ENCODE results near the gene GATAD2A.

Gene GATAD2A

DNA sequence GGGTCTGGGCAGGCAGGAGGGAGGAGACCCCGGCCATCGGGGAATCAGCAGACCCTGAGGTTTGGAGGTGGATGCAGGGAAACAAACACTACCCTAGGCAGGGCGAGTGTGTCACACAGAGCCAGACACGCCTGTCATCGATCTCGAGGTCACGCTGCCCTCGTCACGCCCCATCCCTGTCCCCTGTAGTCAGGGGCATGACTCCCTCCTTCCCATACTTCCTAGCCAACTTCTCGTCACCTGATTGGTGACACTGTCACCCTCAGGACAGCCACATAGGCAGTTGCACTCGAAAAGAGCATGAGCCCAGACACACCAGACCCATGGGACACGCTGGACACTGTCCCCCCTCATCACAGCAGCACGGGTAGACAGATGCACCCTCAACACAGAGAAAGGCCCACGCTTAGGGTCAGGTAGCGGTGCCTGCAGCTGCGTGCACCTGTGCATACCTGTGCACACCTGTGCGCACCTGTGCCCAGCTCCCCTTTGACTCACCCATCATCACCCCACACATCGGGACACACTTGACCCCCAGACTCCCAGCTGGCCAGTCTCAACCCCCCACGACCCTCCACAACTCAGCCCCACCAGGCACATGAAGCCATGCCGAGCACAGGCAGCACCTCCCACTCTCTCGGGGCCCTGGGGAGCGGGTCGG, 144.5 kb downstream of the GATAD2A start:
- DNase-seq: no peak

DNA sequence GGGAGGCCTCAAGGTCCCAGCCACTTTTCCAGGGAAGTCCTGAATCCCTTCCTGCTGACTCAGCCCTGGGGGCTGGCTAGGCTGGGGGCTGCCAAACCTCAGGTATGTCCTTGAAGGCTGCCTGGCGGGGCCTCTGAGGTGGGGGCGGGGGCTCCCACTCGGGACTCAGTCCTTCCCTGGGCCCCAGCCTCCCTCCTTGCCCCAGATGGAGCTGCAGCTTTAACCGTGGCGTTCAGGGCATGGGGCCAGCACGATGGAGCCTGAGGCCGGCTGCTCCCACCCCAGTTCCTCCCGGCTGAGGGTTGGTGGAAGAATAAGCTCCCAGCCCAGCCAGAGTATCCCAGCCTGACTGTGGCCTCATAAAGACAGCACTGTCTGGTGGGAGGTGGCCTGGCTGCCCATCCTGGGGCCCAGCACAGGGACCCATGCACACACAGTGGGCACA, 145.0 kb downstream of the GATAD2A start:
- DNase-seq: no peak

DNA sequence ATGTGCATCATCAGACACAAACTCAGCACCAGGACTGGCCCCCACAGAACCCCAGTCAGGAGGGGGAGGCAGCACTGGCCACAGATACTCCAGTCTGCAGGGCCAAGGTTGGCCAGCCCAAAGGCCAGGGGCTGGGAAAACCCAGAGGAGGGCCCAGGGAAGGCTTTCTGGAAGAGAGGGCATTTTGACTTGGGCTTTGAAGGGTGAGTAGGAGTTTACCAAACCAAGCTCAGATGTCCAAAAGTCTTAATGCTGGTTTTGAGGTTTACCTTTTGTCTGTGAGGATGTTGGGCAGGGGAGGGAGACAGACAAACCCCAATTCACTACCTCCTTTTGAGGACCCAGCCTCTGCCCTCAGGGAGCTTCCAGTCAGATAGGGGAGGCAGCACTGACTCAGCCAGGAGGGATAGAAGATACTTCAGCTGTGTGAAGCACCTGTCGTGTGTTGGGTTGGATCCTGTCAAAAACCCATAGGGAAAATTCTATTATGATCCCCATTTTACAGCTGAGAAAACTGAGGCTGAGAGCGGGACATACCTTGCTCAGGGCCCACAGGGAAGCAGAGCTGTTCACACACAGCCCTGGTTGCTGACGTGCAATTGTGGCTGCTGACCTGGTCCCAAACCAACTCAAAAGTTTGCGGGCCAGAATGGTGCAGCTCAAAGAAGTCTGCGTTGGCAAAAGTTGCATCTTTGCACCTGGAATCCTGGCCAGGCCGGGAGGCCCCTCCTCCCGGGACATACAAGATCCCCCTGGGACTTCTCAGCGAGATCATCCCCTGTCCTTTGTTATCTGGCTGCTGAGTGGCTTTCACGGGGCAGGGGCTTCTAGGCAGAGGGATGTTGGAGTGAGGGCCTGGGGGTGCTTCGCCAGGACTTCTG, 145.7 kb downstream of the GATAD2A start:
- DNase-seq: no peak

DNA sequence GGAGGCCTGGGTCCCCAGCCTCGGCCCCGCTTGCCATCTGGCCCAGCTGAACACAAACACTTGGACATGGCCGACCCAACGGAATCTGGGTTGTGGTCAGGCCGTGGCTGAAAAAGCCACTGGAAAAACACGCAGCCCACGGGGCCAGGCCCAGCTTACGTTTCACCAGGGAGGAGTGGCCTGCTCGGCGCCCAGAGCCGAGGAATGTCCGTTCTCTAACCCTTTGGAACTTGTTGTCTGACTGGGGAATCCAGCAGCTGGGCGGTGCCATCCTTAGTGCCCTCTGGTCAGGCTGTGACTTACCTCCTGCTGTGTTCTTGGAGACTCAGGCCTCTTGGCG, 146.3 kb downstream of the GATAD2A start:
- DNase-seq: no peak

DNA sequence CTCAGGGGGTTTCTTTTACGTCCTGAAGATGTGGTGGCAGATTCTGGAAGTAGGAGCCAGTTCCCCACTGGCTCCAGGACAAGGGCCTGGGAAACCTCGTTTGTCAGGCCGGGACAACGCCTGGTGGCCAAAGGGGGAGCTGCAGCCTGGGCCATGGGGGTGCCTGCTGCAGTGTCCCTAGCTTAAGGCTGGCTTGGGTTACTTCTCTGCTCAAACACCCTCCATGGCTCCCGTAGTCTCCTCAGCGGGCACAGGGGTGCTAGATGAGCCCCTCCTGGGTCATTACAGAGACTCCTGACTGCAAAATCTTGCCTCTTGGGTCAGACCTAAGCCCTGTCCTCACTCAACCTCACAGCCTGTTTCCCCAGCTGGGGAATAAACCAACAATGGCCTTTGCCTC, 147.3 kb downstream of the GATAD2A start:
- DNase-seq: no peak

DNA sequence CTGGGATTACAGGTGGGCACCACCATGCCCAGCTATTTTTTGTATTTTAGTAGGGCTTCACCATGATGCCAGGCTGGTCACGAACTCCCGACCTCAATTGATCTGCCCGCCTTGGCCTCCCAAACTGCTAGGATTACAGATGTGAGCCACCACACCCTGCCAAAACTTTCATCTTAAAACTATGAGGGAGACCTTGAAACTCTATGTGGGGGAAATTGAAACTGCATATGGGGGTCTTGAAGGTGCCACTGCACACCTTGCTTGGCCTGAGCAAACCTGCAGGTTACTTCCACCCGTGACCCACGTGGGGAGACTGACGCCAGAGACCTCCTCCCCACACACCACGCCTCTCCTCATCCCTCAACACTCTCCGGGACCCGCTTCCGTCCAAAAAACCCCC, 148.2 kb downstream of the GATAD2A start:
- no peak for DNase-seq

DNA sequence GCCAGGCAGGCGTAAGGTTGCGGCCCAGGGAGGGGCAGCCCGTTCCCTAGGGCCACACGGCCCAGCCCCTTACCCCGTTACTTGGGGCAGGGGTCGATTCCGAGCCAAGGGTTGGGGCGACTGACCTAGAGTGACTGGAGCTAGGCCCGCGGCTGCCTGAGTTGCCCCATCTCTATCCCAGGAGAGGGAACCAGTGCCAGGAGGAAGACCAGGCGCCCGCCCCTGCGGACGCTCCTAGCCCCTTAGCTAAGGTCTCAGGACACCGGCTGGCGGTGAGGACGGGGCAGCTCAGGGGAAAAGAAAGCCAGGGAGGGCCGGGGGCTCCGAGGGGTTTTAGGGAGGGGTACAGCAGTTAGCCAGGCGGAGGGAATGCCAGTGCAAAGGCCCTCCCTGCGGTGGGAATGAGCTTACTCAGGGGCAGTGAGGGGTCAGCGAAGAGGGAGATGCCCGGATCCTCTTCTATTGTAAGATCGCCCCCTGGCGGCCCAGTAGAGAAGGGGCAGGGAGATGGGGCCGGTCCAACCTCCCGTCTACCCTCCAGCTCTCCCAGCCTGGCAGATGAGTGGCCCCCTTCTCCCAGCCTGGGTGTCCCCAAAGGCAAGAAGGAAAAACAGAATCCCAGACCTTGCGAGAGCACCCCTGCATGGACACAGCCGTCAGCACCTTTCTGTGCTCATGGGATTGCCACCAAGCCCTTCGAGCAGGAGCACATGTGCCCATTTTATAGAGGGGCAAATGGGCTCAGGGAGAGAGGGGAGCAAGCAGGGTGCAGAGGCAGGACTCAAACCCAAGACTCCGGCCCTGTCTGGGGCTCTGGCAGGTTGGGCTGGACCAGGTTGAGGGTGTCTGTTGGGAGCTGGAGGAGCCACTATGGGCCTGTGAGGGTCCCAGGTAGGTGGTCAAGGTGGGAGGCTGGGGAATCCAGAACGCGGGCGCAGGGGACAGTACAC, 148.9 kb downstream of the GATAD2A start:
- peak; percentile 39 to 44 for DNase-seq

DNA sequence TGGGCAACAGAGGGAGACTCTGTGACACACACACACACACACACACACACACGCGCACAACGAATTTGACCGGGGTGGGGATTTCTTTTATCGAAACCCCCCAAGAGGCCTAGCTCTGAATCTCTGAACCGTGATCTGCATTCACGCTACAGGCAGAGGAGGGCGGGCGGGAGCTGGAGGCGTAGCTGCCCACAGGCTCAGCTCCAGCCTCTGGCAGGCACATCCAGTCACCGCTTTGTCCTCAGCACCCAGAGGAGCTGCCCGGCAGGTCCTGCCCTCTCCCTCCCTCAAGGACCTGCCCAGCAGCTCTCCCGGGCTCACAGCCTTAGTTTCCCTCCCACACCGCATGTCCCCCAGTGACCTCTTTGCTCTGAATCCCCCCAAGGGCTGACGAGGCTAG, 152.6 kb downstream of the GATAD2A start:
- no peak for DNase-seq

Data from activated CD4-positive, alpha-beta T cell treated with anti-CD3 and anti-CD28 coated beads, Interleukin-2, amount 50 U/mL, for 4 hours (primary cell).